ENCODE data around the gene HLA-DPA1.

HLA-DPA1 gene

GRCh38 chr6:33019372-33019771, 54.1 kb downstream of the HLA-DPA1 start:
- TF ChIP-seq CTCF (conservative IDR thresholded peaks at IDR 0.05), result no peak
- H3K27ac ChIP-seq, result no peak overlapping the region

- TF ChIP-seq CTCF (conservative IDR thresholded peaks at IDR 0.05), result no peak
- H3K27ac ChIP-seq, result no peak overlapping the region
Observed at GRCh38 chr6:33018904-33019303, 54.5 kb downstream of the HLA-DPA1 start.

GRCh38 chr6:33018418-33018817, 55.0 kb downstream of the HLA-DPA1 start:
- no peak overlapping the region for H3K27ac ChIP-seq
- no peak for TF ChIP-seq CTCF (conservative IDR thresholded peaks at IDR 0.05)

GRCh38 chr6:33017694-33018353, 55.6 kb downstream of the HLA-DPA1 start:
- no peak overlapping the region for H3K27ac ChIP-seq
- TF ChIP-seq CTCF (conservative IDR thresholded peaks at IDR 0.05), result no peak

- no peak overlapping the region for H3K27ac ChIP-seq
- TF ChIP-seq CTCF (conservative IDR thresholded peaks at IDR 0.05), result no peak
Observed at GRCh38 chr6:33017018-33017417, 56.4 kb downstream of the HLA-DPA1 start.

- TF ChIP-seq CTCF (conservative IDR thresholded peaks at IDR 0.05), result no peak
- no peak overlapping the region for H3K27ac ChIP-seq
Observed at GRCh38 chr6:33015798-33016197, 57.7 kb downstream of the HLA-DPA1 start.

GRCh38 chr6:33014841-33015634, 58.4 kb downstream of the HLA-DPA1 start:
- H3K27ac ChIP-seq, result no peak overlapping the region
- peak; percentile 78 for TF ChIP-seq CTCF (conservative IDR thresholded peaks at IDR 0.05)
